HUES48 (cell line): ENCODE data around the gene GPR141.

ENCODE experiments used
- H3K27ac ChIP-seq: one replicate; pipeline ENCODE4 v1.7.0; 2013; ENCODE audit warnings: low read depth, low read length, inconsistent platforms
- H3K27me3 ChIP-seq: 2 replicates; pipeline ENCODE4 v1.6.1; 2013; ENCODE audit warnings: mild to moderate bottlenecking, low read length; ENCODE audit not compliant: control insufficient read depth, insufficient read depth
- H3K36me3 ChIP-seq: 2 replicates; pipeline ENCODE4 v1.6.1; 2013; ENCODE audit warnings: low read length; ENCODE audit not compliant: control insufficient read depth, insufficient read depth
- H3K4me1 ChIP-seq: 2 replicates; pipeline ENCODE4 v1.6.1; 2013; ENCODE audit warnings: mild to moderate bottlenecking, low read length; ENCODE audit not compliant: control insufficient read depth, insufficient read depth
- H3K4me3 ChIP-seq: 2 replicates; pipeline ENCODE4 v1.5.1; 2013; ENCODE audit warnings: mild to moderate bottlenecking, low read depth, low read length
- H3K9ac ChIP-seq: 2 replicates; pipeline ENCODE4 v1.6.1; 2013; ENCODE audit warnings: mild to moderate bottlenecking, low read depth, low read length, moderate library complexity
- H3K9me3 ChIP-seq: 2 replicates; pipeline ENCODE4 v1.6.1; 2013; ENCODE audit warnings: low read length; ENCODE audit not compliant: control insufficient read depth, insufficient read depth

Gene GPR141

DNA sequence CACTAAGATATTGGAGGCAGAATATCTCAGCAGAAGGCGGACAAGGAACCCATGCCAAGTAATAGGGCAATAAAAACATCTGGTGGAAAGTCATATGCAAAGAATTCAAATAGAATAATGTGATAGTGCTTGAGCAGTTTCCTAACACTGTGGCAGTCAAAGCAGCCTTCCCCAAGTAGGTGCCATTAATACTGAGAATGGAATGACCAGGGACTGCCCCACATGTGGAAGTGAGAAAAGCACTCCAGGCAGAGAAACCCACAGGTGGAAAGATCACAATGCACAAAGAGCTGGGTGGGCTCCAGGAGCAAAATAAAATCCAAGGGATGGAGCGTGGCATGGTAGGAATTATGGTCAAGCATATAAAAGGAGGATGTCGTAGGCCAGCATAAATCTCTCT lies 100.4 kb downstream of the GPR141 start:
- Histone ChIP-seq H3K9ac (no peak overlapping the region), H3K27ac (no peak overlapping the region), H3K4me3 (no peak overlapping the region), H3K36me3 (no peaks in the 10 kb centered on the region), H3K9me3 (no peaks in the 10 kb centered on the region), H3K4me1 (no peaks in the 10 kb centered on the region), H3K27me3 (no peaks in the 10 kb centered on the region)

DNA sequence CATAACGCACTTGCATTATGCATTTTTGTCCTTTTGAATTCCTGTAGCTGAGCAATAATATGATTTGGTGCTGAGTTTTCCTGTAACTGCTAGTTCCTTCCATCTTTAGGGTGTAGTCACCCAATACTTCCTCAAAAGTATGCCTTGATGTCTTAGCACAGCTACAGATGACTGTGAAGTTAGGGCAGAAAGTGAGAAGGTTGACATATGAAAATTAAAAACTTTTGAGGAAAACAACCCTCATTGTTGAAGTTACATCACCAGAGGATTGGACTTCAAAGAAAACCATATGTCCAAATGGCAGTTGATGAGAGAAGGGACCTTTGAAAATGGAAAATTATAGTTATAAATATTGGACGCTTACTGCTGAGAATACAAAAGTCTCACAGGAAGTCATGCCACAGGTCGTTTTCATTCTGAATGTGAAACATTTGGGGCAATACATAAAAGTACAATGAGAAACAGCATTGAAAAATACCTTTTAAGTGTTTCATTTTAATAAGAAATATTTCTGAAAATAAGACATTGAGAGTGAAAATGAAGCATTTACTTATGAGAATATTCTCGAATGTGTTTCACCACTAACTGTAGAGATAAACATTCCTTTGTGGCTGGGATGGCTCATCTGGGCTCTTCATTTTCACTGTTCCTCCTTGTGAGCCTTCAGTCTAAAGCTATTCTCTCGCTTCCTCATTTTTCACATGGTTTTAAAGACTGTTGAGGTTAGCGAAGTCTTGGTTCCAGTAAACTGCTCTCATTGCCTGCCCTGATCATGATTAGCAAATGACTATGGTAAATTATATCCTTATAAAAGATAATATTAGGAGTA lies 103.4 kb downstream of the GPR141 start:
- Histone ChIP-seq H3K4me3 (no peak overlapping the region), H3K27ac (no peak overlapping the region), H3K4me1 (no peaks in the 10 kb centered on the region), H3K9ac (no peak overlapping the region), H3K36me3 (no peaks in the 10 kb centered on the region), H3K27me3 (no peaks in the 10 kb centered on the region), H3K9me3 (no peaks in the 10 kb centered on the region; the same call in 1 of the 2 replicates)
